Ishikawa (cell line): ENCODE measurements around the gene LRRTM4.

Source experiments
- CREB1 ChIP-seq: IDR thresholded peaks from 2 replicates; pipeline ENCODE4 v1.6.1; 2012; ENCODE audit warnings: low read depth
- EP300 ChIP-seq: IDR thresholded peaks from 2 replicates; pipeline ENCODE4 v1.6.1; 2012; ENCODE audit warnings: borderline replicate concordance
- FOXM1 ChIP-seq: IDR thresholded peaks from 2 replicates; pipeline ENCODE4 v1.6.1; 2012; ENCODE audit warnings: low read depth, borderline replicate concordance
- NFIC ChIP-seq: IDR thresholded peaks from 2 replicates; pipeline ENCODE4 v1.6.1; 2012
- RAD21 ChIP-seq: IDR thresholded peaks from 2 replicates; pipeline ENCODE4 v1.6.1; 2012; ENCODE audit warnings: low read depth

DNA sequence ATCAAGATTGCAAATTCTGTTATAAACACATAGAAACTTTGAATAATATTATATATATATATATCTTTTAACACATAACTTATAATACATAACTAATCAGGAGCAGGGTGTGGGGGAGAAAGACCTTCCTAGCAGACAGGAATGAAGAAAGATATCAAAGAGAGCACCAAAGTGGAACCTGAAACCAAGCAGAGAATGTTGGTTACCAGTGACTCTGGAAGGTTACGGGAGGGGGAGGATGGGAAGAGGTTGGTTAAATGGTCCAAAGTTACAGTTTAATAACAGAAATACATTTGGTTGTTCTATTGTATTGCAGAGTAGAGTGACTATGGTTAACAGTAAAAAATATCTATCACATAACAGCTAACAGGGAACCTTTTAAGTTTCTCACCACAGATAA, 366.7 kb downstream of the LRRTM4 start:
- TF ChIP-seq FOXM1 (no peak), EP300 (no peak), CREB1 (no peak), NFIC (no peak), RAD21 (no peak)
